GM12892 (cell line): ENCODE results near the gene DHODH.

Experiments used
- POLR2A ChIP-seq: IDR thresholded peaks from 2 replicates; pipeline ENCODE4 v1.6.1; 2011; ENCODE audit warnings: low read depth, low read length, control low read depth
- POLR2AphosphoS5 ChIP-seq: IDR thresholded peaks from 2 replicates; pipeline ENCODE4 v1.6.1; 2011; ENCODE audit warnings: low read depth, low read length, control low read depth
- TAF1 ChIP-seq: IDR thresholded peaks from 2 replicates; pipeline ENCODE4 v1.6.1; 2011; ENCODE audit warnings: low read depth, mild to moderate bottlenecking, control low read depth, low read length, borderline replicate concordance

- TF ChIP-seq POLR2AphosphoS5, result no peak
- TF ChIP-seq TAF1, result no peak
- TF ChIP-seq POLR2A, result no peak
Observed at GRCh38 chr16:71972356-71972755, 36.2 kb upstream of the DHODH start.
